Loucy (cell line): Measurements from ENCODE around the gene SPAG6.

Experiments
- H2AFZ ChIP-seq: fragments of 200-600 bp; sonication (generic); 2 replicates; pipeline ENCODE4 v1.6.0; 2016; ENCODE audit warnings: antibody characterized with exemption, mild to moderate bottlenecking, low read length, moderate library complexity
- H3F3A ChIP-seq: fragments of 200-600 bp; 2 replicates; pipeline ENCODE4 v1.6.0; 2016; ENCODE audit warnings: antibody characterized with exemption, low read depth, mild to moderate bottlenecking
- H3K27me3 ChIP-seq: fragments of 200-600 bp; sonication (generic); 2 replicates; pipeline ENCODE4 v1.6.1; 2014; ENCODE audit warnings: low read length, mild to moderate bottlenecking; ENCODE audit not compliant: insufficient read depth, poor library complexity, severe bottlenecking
- H3K36me3 ChIP-seq: fragments of 200-600 bp; sonication (generic); 2 replicates; pipeline ENCODE4 v1.6.1; 2016; ENCODE audit warnings: low read length; ENCODE audit not compliant: insufficient read depth
- H3K4me1 ChIP-seq: fragments of 200-600 bp; sonication (generic); 2 replicates; pipeline ENCODE4 v1.5.1; 2014; ENCODE audit warnings: low read length, mild to moderate bottlenecking; ENCODE audit not compliant: insufficient read depth, poor library complexity, severe bottlenecking
- H3K4me2 ChIP-seq: fragments of 200-600 bp; sonication (generic); 2 replicates; pipeline ENCODE4 v1.6.0; 2014; ENCODE audit warnings: antibody characterized with exemption, low read length, low read depth, mild to moderate bottlenecking; ENCODE audit not compliant: poor library complexity, severe bottlenecking
- H3K4me3 ChIP-seq: fragments of 200-600 bp; sonication (generic); 2 replicates; pipeline ENCODE4 v1.5.1; 2014; ENCODE audit warnings: low read length, mild to moderate bottlenecking, mixed read lengths; ENCODE audit not compliant: poor library complexity, severe bottlenecking
- H3K79me2 ChIP-seq: fragments of 200-600 bp; sonication (generic); 2 replicates; pipeline ENCODE4 v1.6.1; 2014; ENCODE audit warnings: low read length; ENCODE audit not compliant: insufficient read depth
- H3K9ac ChIP-seq: fragments of 200-600 bp; sonication (generic); 2 replicates; pipeline ENCODE4 v1.6.0; 2014; ENCODE audit warnings: mild to moderate bottlenecking, low read depth, low read length, moderate library complexity; ENCODE audit not compliant: poor library complexity, severe bottlenecking
- H3K9me2 ChIP-seq: fragments of 200-600 bp; sonication (generic); replicated peaks from 2 replicates; pipeline ENCODE4 v1.6.1; 2016; ENCODE audit warnings: low read depth, low read length, mixed read lengths
- H3K9me3 ChIP-seq: fragments of 200-600 bp; sonication (generic); 2 replicates; pipeline ENCODE4 v1.6.1; 2014; ENCODE audit warnings: mild to moderate bottlenecking, antibody characterized with exemption, low read length, low read depth; ENCODE audit not compliant: insufficient read depth
- H4K20me1 ChIP-seq: fragments of 200-600 bp; sonication (generic); 2 replicates; pipeline ENCODE4 v1.6.0; 2014; ENCODE audit warnings: antibody characterized with exemption, low read length, mild to moderate bottlenecking; ENCODE audit not compliant: insufficient read depth, poor library complexity, severe bottlenecking
- CTCF ChIP-seq: fragments of 200-600 bp; sonication (generic); conservative IDR thresholded peaks from 2 replicates; pipeline ENCODE4 v1.5.1; 2014; ENCODE audit warnings: mild to moderate bottlenecking, antibody characterized with exemption, low read length
- EZH2phosphoT487 ChIP-seq: fragments of 200-600 bp; IDR thresholded peaks from 2 replicates; pipeline ENCODE4 v1.6.1; 2018; ENCODE audit warnings: antibody characterized with exemption, mild to moderate bottlenecking, moderate library complexity, borderline replicate concordance

SPAG6 gene

GRCh38 chr10:22429981-22430421, 84.7 kb downstream of the SPAG6 start:
- H2AFZ ChIP-seq, result peak overlapping the region; percentile 72
- no peak for TF ChIP-seq EZH2phosphoT487
- no peak for TF ChIP-seq CTCF
- no peaks in the 10 kb centered on the region for H3K9me3 ChIP-seq
- H3K79me2 ChIP-seq, result no peaks in the 10 kb centered on the region
- no peaks in the 10 kb centered on the region for H3K36me3 ChIP-seq
- H3K4me3 ChIP-seq, result peak overlapping the region; percentile 3
- H4K20me1 ChIP-seq, result no peaks in the 10 kb centered on the region
- no peaks in the 10 kb centered on the region for H3K27me3 ChIP-seq
- peak overlapping the region; percentile 24 for H3K4me2 ChIP-seq
- H3K9me2 ChIP-seq, result no peaks in the 10 kb centered on the region
- 0 out of 2 replicates have a peak, but pooled peaks cover 2% of the 10 kb centered on the region for H3F3A ChIP-seq
- H3K9ac ChIP-seq, result peak overlapping the region; percentile 11
- peaks cover 32% of the 10 kb centered on the region for H3K4me1 ChIP-seq

DNA sequence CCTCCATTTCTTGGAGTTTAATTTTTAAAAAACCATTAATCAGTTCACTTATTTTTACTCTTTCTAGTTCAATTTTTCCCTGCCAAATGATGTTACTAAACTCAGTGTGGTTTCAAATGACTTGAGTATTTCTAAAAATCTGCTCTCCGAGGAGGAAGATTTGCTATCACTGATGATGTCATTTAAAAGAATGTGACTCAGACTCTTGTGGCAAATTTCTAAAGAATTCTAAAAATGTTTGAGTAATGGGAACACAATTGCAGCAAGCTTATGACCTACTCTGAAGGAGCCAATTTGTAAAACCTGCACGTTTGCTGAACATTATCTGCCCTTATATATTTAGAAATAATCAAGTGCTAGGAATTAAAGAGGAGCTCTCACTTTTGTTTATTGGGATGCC, 88.6 kb downstream of the SPAG6 start:
- Histone ChIP-seq H2AFZ (no peak overlapping the region), H3K4me1 (peaks cover 27% of the 10 kb centered on the region), H3K9me2 (no peaks in the 10 kb centered on the region), H3K9ac (no peak overlapping the region), H3K27me3 (no peaks in the 10 kb centered on the region), H3K36me3 (no peaks in the 10 kb centered on the region), H3K4me2 (no peak overlapping the region), H3K4me3 (no peak overlapping the region), H4K20me1 (no peaks in the 10 kb centered on the region), H3F3A (0 out of 2 replicates have a peak, but pooled peaks cover 6% of the 10 kb centered on the region), H3K79me2 (peaks cover 25% of the 10 kb centered on the region), H3K9me3 (no peaks in the 10 kb centered on the region)
- TF ChIP-seq EZH2phosphoT487, result no peak
- no peak for TF ChIP-seq CTCF

DNA sequence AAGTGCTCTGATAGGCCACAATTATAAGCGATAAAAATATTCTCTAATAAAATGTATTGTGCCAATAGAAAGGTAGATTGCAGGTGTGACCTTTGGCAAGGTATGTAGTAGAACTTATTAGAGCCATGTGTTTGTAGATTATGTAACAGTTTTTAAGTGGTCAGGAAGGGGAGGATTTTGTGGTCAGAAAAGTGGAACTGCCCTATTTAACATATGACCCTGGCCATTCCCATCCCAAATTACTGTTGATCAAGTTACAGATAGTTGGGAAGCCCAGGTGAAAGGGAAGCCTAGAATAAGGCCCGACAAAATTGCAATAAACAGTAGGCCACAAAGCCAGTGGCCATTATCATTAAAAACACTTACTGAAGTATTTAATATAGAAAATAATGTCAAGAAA, 89.2 kb downstream of the SPAG6 start:
- Histone ChIP-seq H3K4me1 (peaks cover 33% of the 10 kb centered on the region), H3K79me2 (peaks cover 32% of the 10 kb centered on the region), H3K9me3 (no peaks in the 10 kb centered on the region), H3F3A (peaks cover 6% of the 10 kb centered on the region; the same call in 1 of the 2 replicates), H3K27me3 (no peaks in the 10 kb centered on the region), H4K20me1 (no peaks in the 10 kb centered on the region), H3K36me3 (no peaks in the 10 kb centered on the region), H3K9ac (no peak overlapping the region), H3K9me2 (no peaks in the 10 kb centered on the region), H3K4me3 (no peak overlapping the region), H2AFZ (no peak overlapping the region), H3K4me2 (no peak overlapping the region)
- no peak for TF ChIP-seq CTCF
- no peak for TF ChIP-seq EZH2phosphoT487
